Ovary (tissue), 9 donors: ENCODE measurements around the gene NOC4L. TPM values are rescaled to one million over a fixed set of nuclear protein-coding genes. Genes with fewer than 3 reads are reported as not detected.

Experiments
- DNase-seq, 5 donors: peaks; one replicate each; pipeline ENCODE4 v3.0.0-alpha.2; 2019 to 2020
- H3K27ac ChIP-seq, 2 donors: fragments of 200-600 bp; one replicate each; pipeline versions ENCODE4 v1.5.1 to v1.8.0; 2019 to 2022
- H3K27me3 ChIP-seq: fragments of 200-600 bp; one replicate; pipeline ENCODE4 v1.8.0; 2022
- H3K36me3 ChIP-seq: fragments of 200-600 bp; sonication (generic); one replicate; pipeline ENCODE4 v1.5.1; 2019
- H3K4me1 ChIP-seq: one replicate; pipeline ENCODE4 v1.8.1; 2013; ENCODE audit warnings: mild to moderate bottlenecking, moderate library complexity; ENCODE audit not compliant: insufficient read depth
- H3K4me3 ChIP-seq: fragments of 200-600 bp; sonication (generic); one replicate; pipeline ENCODE4 v1.5.1; 2017
- H3K9me3 ChIP-seq, 2 donors: fragments of 200-600 bp in 1 of 2; sonication (generic) in 1 of 2; one replicate each; pipeline versions ENCODE4 v1.5.1 to v1.8.1; 2013 to 2019; ENCODE audit warnings: mild to moderate bottlenecking in 1 of 2, moderate library complexity in 1 of 2
- CTCF ChIP-seq, 3 donors: fragments of 450-650 bp in 2 of 3; fragments of 200-600 bp in 1 of 3; IDR thresholded peaks; one replicate each; pipeline versions ENCODE4 v1.5.1 to v1.8.0; 2016 to 2022; ENCODE audit warnings: antibody characterized with exemption in 3 of 3, mild to moderate bottlenecking in 1 of 3
- EP300 ChIP-seq: sonication (generic); formaldehyde crosslinking; IDR thresholded peaks from one replicate; pipeline ENCODE4 v1.6.1; 2017; ENCODE audit warnings: antibody characterized with exemption
- POLR2A ChIP-seq: fragments of 450-650 bp; IDR thresholded peaks from one replicate; pipeline ENCODE4 v1.6.1; 2017; ENCODE audit warnings: antibody characterized with exemption, mild to moderate bottlenecking, moderate library complexity
- WGBS, 3 donors: extraction: QIAGEN DNeasy Blood & Tissue Kit in 1 of 3; methylation state at CpG; one replicate each; pipeline versions ENCODE4 v1.1.5 to v1.1.7; 2013 to 2017; 5-methylcytosine and 5-hydroxymethylcytosine counted together
- intact Hi-C, 4 donors: fragments of 100-400 bp; cut with DNase I; formaldehyde crosslinking; loops; one replicate each; pipeline versions ENCODE4 v1.11.0 to v1.15.1; 2022 to 2023
- polyA plus RNA-seq, 2 donors: library from polyadenylated mRNA; stranded (reverse); fragments of 200-250 nt in 1 of 2; fragments of 350-450 nt in 1 of 2; fragmentation: Illumina TruSeq in 1 of 2; extraction: RNeasy Lipid Tissue Mini Kit (QIAGEN cat#74804) in 1 of 2; gene quantifications; one replicate each; pipeline ENCODE4 v1.2.3, GENCODE V29; 2013 to 2014
- total RNA-seq, 7 donors: library from RNA; depleted of rRNA in 2 of 7; stranded (reverse); fragments of >200 nt in 2 of 7; fragmentation: NEBNext Ultra II Directional in 3 of 7; extraction: Animal tissue kit (Norgen Biotek cat#: 25700) in 3 of 7; gene quantifications; one replicate each; pipeline versions ENCODE4 v1.1.0 to v1.2.4, GENCODE V29; 2016 to 2023
- donor health status: DM: no; HTN: no; CAD: no; lungs with moderate emphysema.
- donor health status: DM: no; HTN: no; CAD: no.
- donor health status: Bipolar disorder and iron deficiency.
- donor health status: DM: yes; HTN: yes; CAD: no.
- donor health status: DM: no; HTN: no; CAD: no.
- donor health status: DM: yes; HTN: yes; CAD: no.

NOC4L gene
- total and polyA plus RNA-seq, 9 donors, result 1.2 to 24.6 (median 18.5) TPM

- no peaks in the 10 kb centered on the region for H3K4me1 ChIP-seq
- no peaks in the 10 kb centered on the region for H3K9me3 ChIP-seq
- no peak overlapping the region for H3K4me3 ChIP-seq
- no peak for TF ChIP-seq POLR2A
- TF ChIP-seq EP300, result no peak
- H3K27ac ChIP-seq, result no peak overlapping the region
- H3K27me3 ChIP-seq, result no peaks in the 10 kb centered on the region
- DNase-seq, result no peak
- H3K36me3 ChIP-seq, result no peaks in the 10 kb centered on the region
- 95 to 96% (median 95%) methylated on average over 58 of the region's 58 CpGs for WGBS, 3 donors
- intact Hi-C loops, result no loop called here
Observed at GRCh38 chr12:132116709-132117557, 27.3 kb upstream of the NOC4L start.

- no peak overlapping the region for H3K4me3 ChIP-seq
- H3K27me3 ChIP-seq, result no peaks in the 10 kb centered on the region
- 92 to 96% (median 93%) methylated on average over 10 of the region's 10 CpGs for WGBS, 3 donors
- no peak overlapping the region for H3K27ac ChIP-seq
- no peaks in the 10 kb centered on the region for H3K4me1 ChIP-seq
- intact Hi-C loops, result no loop called here
- TF ChIP-seq CTCF (IDR thresholded peaks at IDR 0.05) (no peak), EP300 (no peak), POLR2A (no peak)
- no peaks in the 10 kb centered on the region for H3K36me3 ChIP-seq
- DNase-seq, result no peak
- no peaks in the 10 kb centered on the region for H3K9me3 ChIP-seq
Observed at GRCh38 chr12:132117558-132117875, 26.7 kb upstream of the NOC4L start.

GRCh38 chr12:132118876-132119275, 25.4 kb upstream of the NOC4L start:
- TF ChIP-seq POLR2A (no peak), CTCF (IDR thresholded peaks at IDR 0.05) (no peak), EP300 (no peak)
- no peaks in the 10 kb centered on the region for H3K27me3 ChIP-seq
- H3K27ac ChIP-seq, result no peak overlapping the region
- 86 to 97% (median 95%) methylated on average over 21 to 22 of the region's 22 CpGs for WGBS, 3 donors
- H3K36me3 ChIP-seq, result no peaks in the 10 kb centered on the region
- no peaks in the 10 kb centered on the region for H3K9me3 ChIP-seq
- DNase-seq, result no peak
- intact Hi-C loops, result no loop called here
- no peak overlapping the region for H3K4me3 ChIP-seq
- H3K4me1 ChIP-seq, result no peaks in the 10 kb centered on the region

- Histone ChIP-seq H3K4me1 (no peaks in the 10 kb centered on the region), H3K36me3 (no peaks in the 10 kb centered on the region), H3K4me3 (no peak overlapping the region), H3K27ac (no peak overlapping the region), H3K9me3 (no peaks in the 10 kb centered on the region), H3K27me3 (no peaks in the 10 kb centered on the region)
- intact Hi-C loops, result no loop called here
- no peak for DNase-seq
- no peak for TF ChIP-seq POLR2A
- TF ChIP-seq CTCF (IDR thresholded peaks at IDR 0.05), result no peak
- TF ChIP-seq EP300, result no peak
- WGBS, 3 donors, result 94 to 95% (median 94%) methylated on average over 14 of the region's 14 CpGs
Observed at GRCh38 chr12:132121283-132121682, 23.0 kb upstream of the NOC4L start.
